NCI-H1694 treated with DMSO at 0.1 percent for 48 hours (cell line): Measurements from ENCODE around the gene ARL6IP4.

ENCODE experiments used
- DNase-seq: peaks from one replicate; lab custom pipeline; 2025; lab: John Stamatoyannopoulos, UW

Gene ARL6IP4

DNA sequence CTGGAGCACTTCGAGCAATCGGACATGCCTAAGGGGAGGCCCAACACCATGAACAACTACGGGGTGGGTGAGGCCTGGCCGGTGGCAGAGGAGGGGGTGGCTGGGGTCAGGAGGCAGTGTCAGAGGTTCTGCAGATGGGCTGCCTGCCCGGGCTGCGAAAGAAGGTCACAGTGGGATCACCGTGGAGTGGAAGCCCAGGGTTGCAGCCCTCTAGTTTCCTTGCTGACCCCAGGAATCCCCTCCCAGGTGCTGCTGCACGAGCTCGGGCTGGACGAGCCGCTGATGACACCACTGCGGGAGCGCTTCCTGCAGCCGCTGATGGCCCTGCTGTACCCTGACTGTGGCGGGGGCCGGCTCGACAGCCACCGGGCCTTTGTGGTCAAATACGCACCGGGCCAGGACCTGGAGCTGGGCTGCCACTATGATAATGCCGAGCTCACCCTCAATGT lies 1.9 kb upstream of the ARL6IP4 start:
- no peak for DNase-seq

DNA sequence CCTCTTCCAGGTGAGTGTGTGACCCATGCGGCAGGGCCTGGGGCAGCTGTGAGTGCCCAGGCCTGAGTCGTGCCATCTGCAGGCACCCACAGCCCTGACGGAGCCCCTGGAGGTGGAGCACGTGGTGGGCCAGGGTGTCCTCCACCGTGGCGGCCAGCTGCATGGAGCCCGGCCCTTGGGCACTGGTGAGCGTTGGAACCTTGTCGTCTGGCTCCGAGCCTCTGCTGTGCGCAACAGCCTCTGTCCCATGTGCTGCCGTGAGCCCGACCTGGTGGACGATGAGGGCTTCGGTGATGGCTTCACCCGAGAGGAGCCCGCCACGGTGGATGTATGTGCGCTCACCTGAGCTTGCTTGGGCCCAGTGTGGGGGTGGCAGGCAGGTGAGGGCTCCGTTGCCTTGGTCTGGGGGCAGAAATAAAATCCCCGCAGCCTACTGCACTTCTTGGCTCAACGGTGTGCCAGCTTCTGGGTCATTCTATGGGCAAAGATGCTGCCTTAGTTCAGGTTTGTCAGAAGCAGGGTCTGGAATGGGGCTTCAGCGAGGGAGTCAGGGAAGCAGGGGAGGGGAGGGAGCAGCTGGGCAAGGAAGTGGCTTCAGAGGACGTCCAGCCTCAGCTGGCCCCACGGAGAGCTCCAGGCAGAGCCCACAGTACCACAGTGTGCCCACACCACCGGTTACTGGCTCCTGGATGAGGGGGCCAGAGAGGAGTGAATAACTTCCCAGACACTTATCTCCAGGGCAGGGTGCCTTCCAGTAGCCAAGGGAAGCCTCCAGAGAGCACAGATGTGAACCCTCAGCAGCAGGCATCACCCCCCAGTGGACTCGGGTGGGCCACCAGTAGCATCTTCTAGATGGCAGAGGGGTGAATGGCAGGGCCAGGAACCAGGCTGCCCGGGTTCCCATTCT lies 1.2 kb upstream of the ARL6IP4 start:
- no peak for DNase-seq

DNA sequence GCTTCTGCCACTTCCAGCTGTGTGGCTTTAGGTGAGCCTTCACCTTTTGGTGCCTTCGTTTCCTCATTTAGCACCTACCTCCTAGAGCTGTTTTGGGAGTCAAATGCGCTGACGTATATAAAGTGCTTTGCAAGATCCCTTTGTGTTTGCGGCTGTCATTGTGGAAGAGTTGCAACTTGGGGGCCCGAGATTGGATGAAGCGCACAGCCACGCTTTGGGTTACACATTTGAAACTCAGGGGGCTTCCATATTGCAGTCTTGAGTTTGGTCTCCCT lies 636 bp upstream of the ARL6IP4 start:
- DNase-seq = no peak

DNA sequence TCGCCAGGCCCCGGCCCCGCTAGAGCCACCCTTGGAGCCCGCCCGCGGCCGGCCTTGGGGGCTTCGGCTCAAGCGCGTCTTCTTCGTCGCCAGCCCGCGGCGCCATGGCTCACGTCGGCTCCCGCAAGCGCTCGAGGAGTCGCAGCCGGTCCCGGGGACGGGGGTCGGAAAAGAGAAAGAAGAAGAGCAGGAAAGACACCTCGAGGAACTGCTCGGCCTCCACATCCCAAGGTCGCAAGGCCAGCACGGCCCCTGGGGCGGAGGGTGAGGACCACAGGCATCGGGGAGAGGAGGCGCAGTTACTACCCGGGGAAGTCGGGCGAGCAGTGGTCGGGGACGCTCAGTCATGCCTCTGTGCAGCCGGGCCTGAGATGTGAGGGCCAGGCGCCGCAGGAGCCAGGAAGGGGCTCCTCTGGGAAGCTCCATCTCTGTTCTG lies 573 bp downstream of the ARL6IP4 start:
- DNase-seq = no peak

DNA sequence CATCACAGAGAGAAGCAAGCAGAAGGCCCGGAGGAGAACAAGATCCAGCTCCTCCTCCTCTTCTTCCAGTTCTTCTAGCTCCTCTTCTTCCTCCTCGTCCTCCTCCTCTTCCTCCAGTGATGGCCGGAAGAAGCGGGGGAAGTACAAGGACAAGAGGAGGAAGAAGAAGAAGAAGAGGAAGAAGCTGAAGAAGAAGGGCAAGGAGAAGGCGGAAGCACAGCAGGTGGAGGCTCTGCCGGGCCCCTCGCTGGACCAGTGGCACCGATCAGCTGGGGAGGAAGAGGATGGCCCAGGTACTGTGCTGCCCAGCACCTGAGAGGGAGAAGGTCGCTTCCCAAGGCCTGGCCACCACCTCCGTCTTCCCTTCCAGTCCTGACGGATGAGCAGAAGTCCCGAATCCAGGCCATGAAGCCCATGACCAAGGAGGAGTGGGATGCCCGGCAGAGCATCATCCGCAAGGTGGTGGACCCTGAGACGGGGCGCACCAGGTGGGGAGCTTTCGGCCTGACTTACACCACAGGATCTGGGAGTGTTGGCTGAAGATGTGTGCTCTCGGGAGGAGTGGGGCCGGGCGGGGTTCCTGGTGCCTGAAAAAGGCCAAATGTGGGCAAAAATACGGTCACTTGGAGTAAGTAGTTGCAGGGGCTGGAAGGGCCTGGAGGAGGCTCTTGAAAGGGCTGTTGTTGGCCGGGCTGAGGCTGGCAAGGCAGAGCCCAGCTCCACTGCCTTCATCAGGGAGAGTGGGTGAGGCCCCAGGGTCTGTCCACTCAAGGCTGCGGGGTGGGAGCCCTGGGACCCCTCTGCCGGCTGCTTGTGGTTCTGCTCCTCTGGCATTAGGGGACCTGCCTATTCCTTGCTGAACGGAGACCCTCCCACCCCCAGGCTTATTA lies 1.4 kb downstream of the ARL6IP4 start:
- no peak for DNase-seq

DNA sequence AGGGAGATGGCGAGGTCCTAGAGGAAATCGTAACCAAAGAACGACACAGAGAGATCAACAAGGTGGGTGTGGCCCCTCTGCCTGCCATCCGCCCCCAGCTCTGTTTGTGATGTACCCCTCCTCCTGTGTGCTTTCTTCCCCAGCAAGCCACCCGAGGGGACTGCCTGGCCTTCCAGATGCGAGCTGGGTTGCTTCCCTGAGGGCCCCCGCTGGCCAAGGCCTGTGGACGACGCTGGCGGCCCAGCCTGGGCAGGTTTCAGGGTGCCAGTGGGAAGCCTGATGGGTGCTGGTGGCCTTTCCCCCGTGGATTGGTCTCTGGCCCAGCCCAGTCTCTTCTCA lies 2.0 kb downstream of the ARL6IP4 start:
- DNase-seq = no peak

DNA sequence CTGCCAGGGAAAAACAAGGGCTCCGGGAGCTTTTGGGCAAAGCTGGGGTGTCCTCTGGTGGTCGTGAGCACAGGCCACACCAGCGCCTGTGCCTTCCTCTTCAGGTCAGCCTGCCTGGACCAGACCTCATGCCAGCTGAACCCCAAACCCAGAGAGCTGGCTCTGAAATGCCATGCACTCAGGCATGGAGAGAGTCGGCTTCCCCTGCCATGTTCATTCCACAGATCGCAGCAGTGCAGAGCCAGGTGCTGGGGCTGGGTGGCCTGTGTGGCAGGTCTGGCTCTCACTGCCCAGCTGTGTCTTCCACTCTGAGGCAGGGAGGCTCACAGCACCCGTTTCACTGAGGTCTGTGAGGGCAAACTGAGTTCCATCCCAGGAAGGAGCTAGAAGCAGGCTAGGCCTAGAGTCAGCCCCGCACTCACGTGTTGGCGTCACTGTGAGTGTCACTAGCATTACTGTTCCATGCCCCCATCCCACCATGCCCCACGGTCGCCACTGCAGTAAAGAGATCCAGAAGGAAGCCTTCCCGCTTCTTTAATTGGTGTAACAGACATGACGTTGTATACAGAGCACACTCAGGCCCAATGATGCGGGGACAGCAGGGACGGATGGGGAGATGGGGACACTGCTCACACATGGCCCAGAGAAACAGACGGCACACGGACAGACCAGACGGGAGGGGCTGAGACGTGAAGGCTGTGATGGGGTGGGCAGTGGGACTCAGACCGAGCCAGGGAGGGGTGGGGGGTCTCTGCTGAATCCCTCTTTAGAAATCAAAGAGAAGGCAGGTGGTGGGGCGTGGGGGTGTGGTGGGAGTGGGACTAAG lies 2.7 kb downstream of the ARL6IP4 start:
- DNase-seq = no peak

DNA sequence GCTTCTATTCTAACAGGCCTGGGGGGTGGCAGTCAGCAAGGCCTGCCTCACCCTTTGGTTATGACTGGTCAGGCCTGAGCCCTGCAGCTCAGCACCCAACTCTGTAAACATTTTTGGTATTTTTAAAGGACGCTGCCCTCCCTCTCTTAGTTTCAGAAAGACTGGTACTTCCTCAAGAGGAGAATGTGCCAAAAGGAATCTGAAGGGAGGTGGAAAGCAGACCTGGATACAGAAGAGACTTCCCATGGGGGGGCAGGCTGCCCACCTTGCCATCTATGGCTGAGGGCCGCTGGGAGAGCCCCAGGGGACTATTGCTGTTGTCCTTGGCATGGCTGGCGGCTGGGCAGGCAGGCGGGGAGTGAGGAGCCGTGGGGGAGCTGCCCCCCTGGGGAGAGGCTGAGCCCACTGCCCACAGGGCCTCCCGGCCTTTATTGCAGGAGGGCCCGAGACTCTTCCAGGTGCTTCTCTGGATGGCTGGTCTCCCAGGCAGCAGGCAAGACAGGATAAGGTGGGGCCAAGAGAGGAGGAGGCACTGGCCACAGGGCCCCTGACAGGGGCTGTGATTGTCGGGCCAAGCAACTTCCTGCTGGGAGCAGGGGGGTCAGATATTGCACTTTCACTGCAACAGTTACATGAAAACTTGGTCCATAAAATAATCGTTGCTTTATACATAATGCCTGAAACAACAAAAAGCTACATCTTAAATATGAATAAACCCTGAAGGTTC lies 3.5 kb downstream of the ARL6IP4 start:
- DNase-seq = no peak

DNA sequence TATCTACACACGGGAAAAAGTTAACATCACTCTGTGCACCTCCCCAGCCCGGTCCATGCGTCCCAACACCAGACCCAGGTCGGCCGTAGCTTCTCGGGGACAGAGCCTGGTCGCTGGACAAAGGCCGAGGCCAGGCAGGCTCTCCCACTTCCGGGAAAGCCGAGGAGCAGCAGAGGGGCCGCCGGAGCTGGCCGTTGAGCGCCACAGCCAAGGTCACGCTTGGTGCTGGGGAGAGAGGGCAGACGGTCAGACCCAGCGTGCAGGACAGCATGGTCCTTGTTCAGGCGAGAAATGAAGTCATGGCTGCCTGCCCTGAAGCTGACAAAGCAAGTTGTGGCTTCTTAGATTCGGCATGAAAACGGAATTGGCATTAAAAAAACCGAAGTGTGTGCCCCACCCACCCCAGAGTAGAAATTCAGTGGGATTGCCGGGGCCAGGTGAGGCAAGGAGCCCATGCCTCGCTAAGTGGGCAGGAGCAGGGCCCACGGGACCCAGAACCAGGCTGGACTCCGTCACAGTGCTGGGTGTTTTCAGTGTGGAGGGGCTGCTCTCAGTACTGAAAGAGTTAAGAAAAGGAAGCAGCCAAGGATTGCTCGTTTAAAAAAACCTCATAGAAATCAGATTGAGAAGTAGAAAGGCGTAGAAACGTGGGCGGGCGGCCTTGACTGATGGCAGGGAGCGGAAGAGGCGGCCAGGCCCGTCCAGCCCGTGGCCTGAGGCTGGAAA lies 4.3 kb downstream of the ARL6IP4 start:
- no peak for DNase-seq

DNA sequence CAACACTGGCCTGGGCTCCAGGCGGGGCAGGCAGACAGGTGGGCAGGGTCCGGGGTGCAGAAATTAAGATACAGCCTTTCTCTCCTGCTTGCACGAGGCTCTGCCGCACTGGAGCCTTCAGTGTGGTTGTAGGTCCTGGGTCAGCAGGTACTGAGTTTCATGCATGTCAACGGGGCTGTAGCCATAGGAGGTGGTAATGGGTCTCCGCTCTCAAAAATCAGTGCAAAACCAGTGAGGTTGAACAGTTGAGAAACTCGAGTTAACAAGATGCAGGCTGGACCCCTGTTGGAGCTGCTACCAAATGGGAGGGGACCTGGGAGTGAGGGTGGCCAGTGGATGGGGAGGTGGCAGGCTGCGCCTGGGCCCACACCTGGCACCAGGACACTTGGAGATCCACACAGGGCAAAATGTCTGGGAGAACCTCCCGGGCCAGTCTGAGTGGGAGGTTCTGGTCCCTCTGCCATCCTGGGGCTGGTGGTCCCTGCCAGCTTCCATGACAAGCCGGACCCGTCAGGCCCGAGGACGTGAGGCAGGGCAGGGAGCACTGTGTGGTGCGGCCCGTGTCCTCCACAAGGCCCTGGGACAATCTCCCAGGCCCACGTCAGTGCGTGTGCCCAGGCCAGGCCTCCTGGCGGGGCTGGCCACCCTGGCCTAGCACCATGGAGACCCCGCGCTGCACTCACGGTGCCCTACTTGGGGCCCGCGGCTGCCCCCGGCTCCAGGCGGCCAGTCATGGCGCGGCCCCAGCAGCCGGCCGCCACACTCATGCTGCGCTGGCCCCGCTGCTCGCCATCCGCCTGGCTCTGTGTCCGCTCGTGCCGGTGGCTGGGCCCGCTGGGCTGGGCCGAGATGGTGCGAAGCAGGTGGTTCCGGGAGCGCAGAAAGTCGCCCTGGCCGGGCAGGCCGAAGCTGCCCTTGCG lies 5.1 kb downstream of the ARL6IP4 start:
- DNase-seq = no peak

DNA sequence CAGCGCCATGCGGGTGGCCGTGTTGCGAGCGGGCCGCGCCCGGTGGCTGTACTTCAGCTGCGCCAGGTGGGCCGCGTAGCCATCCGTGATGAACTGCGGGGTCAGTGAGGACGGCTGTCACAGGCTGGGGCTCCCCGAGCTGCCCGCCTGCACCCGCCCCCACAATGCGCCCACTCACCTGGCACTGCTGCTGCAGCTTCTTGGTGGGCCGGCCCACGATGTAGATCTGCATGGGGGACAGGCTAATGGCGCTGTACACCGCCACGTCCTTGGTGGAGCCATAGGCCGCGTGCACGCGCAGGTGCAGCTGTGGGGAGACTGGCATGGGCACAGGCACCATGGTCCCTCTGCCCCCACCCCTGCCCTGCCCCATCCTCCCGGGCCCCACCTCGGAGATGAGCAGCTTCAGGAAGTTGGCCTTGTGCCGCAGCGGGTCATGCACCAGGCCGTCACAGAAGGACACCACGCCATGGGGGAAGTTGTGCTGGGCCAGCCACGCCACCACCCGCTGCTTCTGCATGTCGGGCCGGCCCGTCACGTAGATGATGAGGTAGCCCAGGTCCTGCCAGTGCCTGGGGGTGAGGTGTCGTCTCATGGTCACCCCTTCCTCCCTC lies 5.9 kb downstream of the ARL6IP4 start:
- no peak for DNase-seq

DNA sequence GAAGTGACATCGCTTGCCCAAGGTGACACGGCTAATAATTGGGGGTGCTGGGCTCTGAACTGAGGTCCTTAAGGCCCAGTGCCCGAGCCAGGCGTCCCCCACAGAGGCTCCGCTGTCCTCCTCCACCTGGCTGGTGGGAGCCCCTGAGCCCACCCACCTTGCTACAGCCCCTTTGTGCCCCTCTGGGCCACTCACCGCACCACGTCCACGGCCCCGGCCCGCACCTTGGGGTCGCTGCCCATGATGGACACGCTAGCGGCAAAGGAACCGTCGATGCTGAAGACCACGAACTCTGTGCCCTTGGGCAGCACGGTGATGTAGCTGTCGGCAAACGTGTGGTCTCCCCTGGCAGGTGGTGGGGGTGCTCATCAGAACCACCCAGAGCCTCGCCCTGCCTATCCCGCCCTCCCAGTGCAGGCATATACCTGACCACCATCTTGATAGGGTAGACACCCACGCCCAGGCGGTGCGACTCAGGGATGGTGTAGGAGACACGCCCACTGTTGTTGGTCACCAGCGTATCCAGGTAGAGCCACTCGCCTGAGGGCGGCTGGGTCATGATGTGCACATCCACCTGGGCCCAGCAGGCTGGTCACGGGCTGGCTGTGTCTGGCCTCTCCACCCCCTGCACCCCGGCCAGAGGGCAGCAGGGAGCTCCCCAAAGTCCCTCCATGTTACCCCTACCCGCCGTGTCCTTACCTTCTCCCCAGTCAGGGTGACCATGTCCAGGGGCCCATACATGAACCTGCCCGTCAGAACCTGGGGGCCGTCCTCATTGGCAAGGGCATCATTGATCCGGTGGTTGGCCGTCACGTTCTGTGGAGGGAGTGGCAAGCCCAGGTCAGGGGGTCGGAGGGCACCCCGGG lies 6.8 kb downstream of the ARL6IP4 start:
- DNase-seq = no peak

DNA sequence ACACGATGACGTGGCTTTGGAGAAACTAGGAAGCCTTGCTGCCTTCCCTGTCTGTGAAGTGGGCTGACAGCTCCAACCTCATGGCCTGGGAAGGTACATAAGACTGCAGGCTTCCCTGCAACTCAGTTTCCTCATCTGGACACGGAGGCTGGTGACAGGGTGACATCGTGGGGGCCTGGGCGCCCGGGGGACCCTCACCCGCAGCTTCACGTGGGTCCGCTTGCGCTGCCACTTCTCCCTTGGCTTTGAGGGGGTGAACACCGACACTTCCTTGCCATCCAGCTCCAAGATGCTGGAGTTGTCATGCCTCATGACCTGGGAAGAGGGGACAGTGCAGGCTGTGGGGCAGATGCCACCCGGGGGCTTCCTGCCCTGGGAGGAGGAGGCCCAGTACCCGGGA lies 7.6 kb downstream of the ARL6IP4 start:
- no peak for DNase-seq

DNA sequence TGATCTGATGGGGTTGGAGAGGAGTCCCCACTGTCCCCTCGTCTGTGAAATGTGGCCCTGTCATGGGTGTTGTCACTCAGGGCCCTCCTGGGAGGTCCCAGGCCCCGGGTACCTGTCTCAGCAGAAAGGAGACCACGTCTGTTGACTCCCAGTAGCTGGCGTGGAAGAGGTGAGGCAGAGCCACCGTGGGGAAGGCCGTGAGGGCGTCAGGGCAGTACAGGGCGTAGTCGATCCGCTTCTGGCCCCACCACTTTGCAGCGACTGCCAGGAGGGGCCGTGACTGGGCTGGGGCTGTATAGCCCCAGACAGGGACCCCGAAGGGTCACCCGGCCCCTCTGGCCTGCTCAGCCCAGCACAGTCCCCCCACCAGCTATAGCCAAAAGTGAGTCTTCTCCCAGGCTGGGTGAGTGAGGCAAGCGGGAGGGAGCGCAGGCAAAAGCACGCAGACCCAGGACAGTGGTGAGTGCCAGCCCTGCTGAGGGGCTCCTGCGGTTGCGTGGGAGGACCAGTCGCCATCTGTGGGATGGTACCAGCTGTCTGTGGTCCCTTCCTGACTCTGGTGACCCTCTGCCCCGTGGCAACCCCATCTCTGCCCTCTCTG lies 8.2 kb downstream of the ARL6IP4 start:
- no peak for DNase-seq

DNA sequence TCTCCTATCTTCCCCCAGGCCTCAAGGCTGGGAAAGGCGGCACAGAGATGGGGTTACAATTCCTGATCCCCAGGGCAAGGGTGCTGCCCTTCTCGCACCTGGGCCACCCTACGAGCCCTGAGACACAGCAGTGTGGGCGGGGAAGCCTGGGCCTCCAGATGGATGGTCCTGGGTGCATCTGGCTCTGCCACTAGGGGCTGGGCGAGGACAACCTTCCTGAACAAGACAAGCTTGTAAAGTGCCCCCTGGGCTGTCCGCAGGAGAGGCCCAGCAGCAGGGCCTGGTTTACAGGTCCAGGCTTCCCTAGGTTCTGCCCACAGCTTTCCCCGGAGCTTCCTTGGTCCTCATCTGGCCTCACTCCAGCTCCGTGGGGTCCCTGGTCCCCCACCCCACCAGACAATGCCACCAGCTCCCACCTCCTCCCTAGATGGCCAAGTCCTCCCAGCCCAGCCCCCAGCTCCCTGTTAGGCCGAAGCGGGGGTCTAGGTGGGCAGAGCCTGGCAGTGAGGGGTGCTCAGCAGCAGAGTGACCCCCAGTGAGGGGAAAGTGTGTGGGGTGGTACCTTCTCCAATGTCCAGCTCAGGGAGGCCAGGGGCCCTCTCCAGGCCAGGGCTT lies 8.9 kb downstream of the ARL6IP4 start:
- no peak for DNase-seq

DNA sequence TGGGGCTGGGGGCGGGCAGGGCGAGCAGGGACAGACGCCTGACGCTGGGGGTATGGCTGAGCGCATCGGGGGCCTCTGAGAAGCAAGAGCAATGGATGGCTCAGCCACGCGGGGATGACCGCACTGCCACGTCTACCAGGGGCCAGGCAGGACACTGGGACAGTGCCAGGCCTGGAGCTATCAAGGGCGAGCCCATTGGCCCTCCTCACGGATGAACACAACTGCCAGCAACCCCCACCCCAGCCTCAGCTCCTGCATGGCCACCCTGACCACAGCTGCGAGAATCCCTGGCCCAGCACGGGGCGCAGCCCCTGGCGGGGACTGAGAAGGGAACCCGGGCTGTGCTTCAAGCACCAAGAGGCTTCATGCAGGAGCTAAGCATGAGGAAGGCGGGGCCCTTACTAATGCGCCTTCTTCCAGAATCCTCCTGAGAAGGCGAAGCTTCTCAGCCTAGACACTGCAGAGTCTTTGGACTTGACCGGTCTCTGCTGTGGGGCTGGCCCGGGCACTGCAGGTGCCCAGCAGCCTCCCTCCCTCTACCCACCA lies 9.5 kb downstream of the ARL6IP4 start:
- no peak for DNase-seq

DNA sequence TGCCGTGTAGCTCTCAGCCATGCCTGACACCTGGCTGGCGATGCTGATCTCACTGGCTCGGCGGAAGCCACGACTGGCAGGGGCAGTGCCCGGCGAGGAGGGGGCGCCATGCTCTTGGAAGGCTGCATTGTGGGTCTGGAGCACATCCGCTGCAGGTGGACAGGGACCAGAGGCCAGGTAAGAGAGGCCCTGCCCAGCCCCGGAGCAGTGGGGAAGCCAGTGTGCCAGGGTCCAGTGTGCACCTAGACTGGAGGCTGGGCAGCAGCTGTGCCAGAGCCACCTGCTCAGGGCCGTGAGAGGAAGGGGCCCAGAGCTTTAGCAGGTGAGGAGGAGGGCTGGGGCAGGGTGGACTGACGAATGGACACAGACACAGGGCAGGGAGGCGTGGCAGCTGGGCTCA lies 10.1 kb downstream of the ARL6IP4 start:
- DNase-seq = no peak
